ENCODE data around the gene PRDX3.
A peak's percentile ranks its signal among the peaks of the same experiment; 100 is the strongest.

The PRDX3 gene

DNA sequence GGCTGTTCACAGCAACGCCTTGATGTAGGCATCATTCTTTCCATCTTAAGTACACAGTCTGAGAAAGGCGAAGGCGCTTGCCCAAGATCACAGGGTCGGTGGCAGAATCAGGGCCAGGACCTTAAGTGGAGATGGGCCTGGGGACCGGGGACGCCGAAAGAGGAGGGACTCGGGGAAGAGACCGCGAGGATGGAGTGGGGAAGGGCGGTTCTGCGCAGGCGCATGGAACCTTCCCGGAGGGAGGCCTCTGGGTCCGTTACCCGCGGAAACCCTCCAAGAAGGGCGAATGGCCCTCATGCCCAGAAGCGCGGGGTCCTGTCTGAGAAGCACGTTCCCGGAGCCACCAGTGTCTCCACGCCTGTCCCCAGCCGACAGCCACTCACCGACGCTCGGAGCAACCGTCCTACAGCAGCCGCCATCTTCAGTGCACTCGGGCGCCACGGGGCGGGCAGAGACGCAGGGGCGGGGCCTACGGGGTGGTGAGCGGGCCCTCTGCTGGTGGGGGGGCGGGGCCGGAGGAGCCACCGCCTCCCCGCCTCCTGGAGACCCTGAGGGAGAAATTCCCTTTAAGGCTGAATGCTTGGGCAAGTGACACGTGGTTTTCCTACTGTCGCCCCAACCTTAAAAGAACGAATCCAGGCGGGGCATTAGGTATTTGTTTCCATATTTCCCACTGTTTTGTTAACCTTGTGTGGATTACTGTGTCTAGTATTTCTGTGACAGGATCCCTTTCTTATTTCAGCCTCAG lies at the start of gene PRDX3:
Gene PRDX3, minus strand, starts transcription at position 441 of the 748 bp plus-strand sequence. Its CDS starts 22 bp downstream, at position 419.
- peak; percentile 71 to 73 for DNase-seq

DNA sequence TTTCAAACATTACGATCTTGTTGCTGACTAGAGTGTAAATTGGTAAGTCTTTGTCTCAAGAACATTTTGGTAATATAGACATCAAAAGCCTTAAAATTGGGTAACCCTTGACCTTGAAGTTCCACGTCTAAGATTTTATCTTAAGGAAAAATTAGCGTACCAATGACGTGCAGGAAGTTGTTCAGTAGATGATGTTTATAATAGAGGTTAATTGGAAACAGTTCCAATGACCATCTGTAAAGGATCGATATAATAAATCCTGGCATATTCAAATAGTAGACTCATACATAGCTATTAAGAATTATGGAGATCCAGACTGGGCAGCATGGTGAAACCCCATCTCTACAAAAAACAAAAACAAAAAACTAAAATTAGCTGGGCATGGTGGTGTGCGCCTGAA lies 49.2 kb upstream of the PRDX3 start:
- no peak for DNase-seq

DNA sequence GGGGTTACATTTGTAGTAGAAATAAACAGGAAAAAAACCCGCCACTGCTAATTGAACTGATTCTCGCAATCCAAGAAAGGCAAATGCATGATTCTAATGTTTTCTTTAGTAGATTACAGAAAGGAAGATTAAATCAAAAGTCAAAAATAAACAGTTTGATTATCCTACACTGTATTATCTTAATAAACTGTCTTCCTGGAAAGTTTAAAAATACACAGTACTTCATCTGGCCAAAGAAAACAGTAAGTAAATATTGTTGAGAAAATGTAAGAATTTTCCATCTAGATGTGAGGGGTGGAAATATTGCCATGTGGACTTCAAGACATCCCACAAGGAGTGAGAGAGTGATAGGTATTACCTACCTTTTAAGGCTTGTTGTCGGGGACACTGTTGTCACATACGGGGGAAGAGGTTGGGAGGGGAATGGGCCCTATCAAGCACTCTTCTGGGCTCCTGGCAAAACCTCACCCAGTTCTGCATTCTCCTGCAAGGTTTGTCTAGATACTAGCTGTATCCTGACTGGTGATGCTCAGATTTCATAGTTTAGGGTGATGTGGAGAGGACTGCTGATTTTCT lies 46.6 kb upstream of the PRDX3 start:
- no peak for DNase-seq

DNA sequence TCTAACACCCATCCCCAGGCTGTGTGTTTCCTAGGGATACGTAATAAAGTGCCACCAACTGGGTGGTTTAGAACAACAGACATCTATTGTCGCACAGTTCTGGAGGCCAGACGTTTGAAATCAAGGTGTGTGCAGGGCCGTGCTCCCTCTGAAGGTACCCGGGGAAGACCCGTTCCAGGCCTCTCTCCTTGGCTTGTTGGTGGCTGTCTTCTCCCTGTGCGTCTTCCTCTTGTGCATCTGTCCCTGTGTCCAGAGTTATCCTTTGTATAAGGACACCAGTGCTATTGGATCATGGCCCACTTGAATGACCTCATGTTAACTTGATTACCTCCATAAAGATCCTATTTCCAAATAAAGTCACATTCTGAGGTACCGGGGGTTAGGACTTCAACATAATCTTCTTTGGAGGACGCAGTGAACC lies 44.4 kb upstream of the PRDX3 start:
- DNase-seq, result no peak

DNA sequence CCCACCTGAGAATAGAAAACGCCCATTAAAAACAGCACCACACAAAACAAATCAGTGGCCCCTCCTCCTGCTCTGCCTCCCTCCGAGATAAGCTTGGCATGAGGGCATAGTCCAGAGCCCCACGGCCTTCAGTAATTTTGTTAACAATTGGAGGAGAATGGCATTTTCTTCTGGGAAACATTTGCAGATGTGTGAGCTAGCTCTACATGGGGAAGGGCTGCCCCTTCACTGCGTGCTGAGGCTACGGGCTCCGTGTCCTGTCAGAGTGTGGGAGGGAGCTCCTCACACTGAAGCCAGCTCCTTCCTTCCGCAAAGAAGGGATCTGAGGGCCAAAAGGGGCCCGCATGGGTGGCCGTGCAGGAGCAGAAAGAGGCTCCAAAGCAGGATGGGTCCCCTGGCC lies 43.9 kb upstream of the PRDX3 start:
- DNase-seq, result no peak

DNA sequence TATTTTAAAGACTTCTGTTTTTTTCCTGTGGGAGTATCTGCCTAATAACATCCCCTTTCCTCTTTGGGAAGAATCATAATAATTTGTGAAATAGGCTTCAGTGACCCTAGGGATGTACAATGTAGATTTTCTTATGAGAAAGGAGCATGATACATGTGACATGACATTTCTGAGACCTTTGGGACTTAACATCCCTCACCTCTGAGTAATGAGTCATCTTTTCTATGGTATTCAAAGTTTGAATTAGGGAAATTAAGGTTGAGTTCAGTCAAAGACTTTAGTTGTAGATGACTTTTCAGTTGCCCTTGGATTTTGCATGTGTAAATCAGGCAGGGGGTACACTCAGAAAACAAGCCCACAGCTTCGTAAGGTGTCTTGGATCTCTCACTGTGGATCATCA lies 43.1 kb upstream of the PRDX3 start:
- DNase-seq, result no peak

DNA sequence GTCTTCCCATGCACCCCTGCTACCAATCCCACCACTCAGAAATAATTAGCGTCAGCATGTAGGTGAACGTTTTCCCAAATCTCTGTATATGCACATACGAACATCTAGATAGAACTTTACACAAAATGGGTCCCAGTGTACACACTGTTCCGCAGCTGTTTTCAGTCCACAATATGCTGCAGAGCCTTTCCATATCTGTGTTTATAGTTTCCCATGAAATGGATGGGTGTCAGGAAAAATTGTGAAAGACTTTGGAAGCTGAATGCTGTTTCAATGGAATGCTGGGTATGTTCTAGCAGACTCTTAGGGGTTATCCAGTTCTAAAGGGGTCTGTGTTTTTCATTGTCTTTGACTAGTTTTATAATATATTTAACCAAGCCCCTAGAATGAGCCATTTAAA lies 42.6 kb upstream of the PRDX3 start:
- DNase-seq, result no peak

DNA sequence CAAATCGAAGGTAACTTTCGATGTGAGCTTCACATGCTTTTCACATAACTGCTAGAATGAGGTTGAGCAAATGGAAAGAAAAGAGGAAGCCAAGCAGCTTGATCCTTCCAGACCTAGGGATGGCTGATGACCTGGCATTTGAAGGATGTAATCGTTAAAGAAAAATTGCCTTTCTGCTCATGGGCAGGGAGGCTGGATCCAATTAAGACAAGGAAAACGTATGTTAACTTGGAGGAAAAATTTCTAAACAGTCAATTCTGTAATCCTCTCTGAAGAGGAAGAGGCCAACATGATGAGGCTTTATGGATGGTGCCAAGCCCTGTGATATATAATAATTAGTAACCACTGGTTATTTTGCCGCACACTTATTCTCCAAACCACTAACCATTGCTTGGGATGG lies 41.3 kb upstream of the PRDX3 start:
- no peak for DNase-seq

DNA sequence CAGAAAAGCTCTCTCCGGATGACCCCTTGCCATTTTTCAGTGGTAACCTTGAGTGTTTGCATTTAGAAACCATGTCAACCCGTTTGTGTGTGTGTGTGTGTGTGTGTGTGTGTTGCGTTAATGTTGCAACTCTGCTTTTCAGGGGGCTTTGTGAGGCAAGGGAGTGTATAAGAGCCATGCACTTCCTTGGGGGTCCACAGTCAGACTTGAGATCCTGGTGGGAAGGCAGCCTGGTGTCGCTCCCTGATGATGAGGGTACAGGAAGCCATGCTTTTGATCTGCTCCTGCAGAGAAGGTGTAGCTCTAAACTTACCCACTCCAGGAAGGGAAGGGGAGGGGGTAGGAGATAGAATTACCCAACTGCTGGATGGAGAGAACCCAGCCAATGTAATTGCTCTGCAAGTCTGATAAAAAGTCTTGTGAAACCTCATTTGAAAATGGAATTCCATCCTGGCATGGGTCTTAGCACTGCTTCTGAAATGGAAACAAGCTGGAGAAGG lies 39.4 kb upstream of the PRDX3 start:
- no peak for DNase-seq

DNA sequence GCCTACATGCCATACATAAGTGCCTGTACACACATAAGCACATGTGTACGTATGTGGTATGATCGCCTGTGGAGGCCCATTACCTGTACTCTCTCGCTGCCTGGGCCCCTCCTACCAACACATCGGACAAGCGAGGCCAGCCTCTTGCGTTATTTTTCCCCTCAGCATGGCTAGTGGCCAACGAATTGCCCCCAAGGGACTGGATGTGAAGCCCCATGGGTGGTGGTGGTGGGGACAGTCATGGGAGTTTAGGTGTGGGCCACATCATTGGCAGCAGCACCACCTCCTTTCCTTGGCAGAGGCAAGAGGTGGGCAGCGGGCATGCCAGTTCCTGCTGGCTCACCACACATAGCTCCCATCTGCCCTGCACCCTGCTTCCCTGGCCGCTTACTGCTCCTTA lies 38.8 kb upstream of the PRDX3 start:
- no peak for DNase-seq

DNA sequence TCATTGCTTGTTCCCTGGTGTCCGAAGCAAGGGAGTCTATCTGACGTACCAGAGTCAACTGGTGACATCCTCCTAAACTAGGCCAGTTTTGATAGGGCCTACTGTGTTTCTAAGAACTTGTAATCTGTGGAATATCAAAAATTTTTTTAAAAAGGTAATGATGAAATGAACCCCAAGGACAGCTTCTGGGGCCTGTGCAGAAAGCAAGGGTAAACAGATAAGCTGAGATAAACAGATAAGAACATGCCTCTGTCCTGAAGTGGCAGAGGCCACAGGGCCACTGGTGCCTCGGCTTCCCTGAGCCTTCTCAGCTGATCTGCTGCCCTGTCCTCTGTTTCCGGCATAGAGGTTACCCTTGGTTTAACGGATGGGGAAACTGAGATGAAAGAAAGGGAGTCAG lies 37.5 kb upstream of the PRDX3 start:
- no peak for DNase-seq

DNA sequence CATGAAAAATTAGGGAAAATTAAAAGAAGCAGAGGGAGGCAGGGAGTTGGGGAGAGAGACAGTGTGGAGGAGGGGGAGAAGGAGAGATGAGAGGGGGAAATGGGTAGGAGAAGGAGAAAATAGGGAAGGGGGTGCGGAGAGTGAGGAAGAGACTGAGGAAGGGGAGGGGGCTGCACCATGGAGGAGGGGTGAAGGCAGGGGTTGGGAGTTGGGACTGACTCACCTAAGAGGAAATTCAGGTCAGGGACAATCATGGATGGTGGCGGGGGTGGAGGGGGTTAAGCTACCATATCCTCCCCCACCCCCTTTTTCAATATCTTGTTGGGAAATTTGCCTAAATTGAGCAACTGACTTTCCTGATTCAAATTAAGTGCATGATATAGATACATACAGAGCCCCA lies 36.8 kb upstream of the PRDX3 start:
- DNase-seq, result no peak

DNA sequence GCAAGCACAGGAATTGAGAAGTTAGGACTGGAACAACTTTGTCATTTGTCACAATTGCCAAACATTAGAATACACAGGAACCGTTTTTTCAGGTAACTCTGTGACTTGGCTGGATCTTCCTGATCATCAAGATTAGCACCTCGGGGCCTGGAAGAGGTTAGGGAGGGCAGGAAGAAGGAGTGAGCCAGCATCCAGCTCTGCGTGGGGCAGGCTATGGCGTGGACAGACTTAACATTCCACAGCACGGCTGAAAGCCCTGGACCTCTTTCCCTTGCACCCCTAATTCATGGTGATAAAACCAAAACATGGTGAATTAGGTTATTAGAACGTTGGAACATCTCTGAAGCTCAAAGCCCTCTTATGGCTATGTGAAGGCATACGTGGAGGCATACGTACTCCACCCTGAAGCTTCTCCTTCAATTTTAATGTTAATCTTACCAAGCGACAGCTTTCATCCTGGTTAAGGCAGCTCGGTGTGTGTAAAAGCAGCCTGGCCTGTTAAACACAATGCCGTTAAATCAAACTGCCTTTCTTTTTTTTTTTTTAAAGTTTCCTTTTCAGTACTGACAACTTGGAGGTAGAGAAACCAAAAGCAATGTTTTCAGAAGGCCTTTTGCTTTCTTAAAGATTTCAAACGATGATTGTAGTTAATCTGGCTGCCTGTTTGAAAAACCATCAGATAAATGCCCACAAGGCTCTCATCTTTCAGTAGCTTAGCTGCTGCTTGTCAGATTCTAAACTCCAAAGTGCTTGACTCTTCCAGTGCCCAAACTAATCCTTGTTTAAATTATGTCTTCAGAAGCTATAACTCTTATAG lies 33.2 kb upstream of the PRDX3 start:
- DNase-seq, result no peak

DNA sequence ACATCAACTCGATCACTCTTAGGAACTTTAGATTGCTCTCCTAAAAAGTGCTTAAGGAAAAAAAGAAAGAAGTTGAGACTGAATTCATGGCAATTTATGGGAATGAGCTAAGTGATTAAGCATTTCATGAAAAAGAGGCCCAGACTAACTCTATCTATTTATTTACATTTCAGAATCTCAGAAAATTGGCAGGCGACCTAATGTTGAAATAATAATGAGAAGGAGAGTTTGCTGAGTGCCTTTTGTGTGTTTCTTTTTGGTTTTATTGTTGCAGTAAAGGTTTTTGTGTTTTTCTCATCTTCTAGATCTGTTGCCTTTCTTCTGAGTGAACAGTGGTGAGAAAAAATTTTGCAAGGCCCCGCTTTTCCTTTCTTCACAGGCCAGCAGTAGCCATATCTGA lies 32.6 kb upstream of the PRDX3 start:
- no peak for DNase-seq

DNA sequence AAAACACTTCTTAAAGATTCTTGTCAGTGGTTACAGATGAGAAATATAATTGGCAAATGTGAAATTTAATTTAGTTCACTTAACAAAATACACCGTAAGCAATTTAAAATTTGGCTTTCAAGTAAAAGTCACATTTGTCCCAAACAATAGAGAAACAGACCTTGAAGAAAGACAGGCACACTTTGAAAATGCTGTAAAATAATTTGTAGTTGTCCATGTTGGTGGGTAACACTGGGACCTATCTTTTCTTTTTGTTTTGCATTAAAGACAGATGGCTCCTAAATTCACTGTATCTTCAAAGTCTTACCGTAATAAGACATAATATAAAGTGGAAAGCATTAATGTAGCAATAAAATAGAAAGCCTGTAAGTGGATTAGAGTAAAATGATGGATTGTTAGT lies 32.0 kb upstream of the PRDX3 start:
- no peak for DNase-seq

DNA sequence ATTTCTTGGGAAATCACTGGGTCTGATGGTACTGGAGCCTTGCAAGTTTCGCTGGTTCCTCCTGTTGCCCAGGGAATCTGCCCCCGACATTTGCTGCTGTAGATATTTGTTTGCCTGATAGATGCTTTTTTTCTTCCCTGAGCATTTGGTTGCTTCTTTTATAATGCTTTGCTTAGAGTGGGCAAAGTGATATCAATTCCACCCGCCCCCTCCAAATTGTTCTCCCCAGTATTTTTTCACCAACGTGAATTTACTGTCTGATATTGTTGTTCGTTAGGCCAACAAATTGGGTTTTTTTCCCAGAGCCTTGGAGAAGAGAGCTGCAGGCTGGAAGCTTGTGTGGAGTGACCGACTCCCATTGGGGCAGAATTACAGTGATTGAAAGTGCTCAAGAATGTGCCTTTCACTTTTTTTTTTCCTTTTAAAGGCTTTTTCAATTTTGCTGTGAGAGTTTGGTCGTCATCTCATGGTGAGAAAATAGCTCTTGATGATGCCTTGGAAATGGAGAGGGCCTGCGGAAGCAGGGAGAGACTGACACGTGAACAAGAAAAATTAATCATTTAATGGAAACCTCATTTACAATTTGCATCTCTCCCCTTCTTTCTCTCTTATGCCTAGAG lies 31.2 kb upstream of the PRDX3 start:
- DNase-seq, result no peak

DNA sequence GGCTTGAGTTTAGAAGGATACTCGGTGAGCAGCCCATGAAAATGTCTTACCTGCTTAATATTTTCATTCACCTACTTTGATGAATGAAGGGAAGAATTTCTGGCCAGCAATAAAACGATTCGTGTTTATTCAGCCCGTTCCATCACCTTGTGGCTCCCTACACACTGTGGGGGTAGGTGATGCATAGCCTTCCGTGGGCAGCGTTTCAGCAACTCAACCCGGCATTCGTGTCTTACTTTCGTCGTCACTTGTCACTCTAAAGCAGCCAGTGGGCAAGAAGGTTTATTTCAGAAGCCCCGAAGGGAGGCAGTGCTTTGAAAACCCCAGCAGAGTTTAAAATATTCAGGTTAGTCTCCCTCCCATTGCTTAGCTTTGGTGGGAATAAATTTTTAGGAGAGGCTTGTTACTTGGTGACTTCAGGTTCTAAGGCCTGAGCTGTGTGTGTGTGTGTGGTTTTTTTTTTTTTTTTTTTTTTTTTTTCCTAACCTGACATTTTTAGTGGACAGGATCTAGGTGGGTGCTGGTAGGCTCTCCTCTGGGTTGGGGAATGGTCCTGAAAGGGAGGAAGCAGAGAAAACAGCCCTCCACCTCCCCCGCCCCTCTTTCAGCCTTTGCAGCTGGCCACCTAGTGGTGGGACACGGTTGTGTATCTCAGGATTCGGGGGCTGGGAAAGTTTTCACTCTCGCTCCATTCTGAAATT lies 30.6 kb upstream of the PRDX3 start:
- DNase-seq, result peak; percentile 1 to 26

DNA sequence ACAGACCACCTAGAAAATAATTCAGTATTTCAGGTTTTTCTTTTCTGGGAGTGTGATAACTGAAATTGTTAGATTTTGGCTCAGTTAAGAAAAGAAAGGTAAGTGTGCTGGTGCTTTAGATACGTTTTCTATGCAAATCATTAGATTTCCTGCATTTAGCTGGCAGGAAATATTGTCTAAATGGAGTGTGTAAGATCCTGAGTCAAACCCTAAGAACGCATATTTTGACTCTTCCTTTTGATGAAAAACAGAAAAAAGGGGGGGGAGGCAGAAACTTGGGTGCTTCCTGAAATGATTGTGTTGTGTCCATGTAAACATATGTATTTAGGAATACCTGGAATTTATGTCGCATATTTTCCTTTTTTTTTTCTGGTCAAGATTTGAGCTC lies 29.9 kb upstream of the PRDX3 start:
- no peak for DNase-seq

DNA sequence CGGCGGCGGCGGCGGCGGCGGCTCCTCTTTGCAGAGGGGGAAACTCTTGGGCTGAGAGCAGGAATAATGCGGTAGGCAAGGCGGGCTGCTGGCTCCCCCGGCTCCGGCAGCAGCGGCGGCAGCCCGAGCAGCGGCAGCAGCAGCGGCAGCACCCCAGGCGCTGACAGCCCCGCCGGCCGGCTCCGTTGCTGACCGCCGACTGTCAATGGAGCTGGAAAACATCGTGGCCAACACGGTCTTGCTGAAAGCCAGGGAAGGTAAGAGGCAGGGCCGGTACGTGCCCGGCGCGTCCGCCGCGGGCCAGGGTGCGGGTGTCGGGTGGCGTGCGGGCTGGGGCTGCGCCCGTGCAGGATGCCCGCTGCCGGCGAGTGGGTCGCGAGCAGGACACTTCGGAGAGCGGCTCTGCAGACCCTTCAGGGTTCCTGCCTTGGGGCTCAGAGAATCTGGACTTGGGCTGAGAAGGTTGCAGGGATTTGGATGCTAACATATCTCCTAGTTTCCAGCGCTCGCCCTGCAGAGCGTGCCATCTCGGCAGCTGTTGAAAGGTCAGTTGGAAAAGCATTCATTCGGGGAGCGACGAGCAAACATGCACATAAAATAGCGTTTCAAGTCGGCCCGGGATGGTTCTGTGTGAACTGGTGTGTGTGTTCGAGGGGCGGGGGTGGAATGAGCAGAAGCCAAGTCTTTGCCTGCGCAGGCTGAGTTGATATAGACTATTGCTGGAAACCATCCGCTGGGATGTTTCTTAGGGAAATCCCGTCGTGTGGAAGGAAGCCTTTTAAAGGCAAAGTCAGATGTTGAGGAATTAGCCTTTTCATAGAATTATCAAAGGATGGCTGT lies 29.3 kb upstream of the PRDX3 start:
- DNase-seq, result peak in 1 of 2 experiments; percentile 7

DNA sequence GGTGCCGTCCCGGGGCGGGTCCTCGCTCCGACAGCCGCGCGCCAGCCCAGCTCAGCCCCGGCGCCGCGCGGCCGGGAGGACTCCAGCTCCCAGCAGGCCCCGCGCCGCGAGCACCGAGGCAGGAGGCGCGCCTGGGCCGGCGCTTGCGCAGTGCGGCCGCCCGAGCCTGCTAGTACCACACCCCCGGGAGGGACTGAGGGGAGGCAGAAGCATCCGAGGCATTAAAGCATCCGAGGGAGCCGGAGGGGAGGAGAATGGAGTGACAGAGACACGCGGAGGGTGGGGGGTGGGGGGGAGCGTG lies 28.7 kb upstream of the PRDX3 start, which contains the start of gene GRK5:
Gene GRK5, plus strand, starts transcription at position 206 of the 301 bp plus-strand sequence. CDS start 347 bp downstream, outside the sequence.
- DNase-seq, result peak; percentile 72 to 88

DNA sequence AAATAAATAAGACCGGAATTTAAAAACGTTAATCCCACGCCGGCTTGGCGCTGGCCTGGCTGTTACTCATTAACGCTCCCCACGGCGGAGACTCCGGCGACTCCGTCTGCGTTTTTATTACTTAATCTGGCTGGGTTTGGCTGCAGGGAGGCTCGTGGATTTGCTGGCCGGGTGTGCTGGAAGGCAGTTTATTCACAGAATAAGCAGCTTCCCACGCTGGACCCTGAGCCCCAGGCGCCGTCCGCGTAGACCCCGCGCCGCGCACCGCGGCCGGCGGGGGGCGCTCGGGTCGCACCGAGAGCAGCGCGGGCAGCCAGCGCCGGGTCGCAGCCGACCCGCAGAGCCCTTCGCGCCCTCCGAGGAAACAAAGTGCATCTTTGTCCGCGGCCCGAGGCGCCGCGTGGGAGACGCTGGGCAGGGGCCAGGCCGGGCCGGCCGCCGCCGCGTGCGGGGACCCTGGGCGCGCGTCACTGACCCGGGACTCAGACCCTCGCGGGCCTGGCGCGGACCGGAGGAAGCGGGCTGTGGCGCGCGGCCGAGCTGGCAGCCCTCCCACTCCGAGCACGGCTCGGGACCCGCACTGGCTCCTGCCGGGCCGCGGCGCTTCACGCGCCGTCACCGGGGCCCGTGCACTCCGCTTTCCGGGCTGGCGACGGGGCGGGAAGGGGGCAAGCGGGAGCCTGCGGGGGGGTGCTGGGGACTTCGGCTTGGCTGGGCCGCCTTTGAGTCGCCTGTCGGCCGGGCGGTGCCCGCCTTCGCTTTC lies 28.2 kb upstream of the PRDX3 start:
- peak; percentile 6 to 44 for DNase-seq

Measured in NCI-H1930 (cell line).